Activated CD8-positive, alpha-beta T cell treated with anti-CD3 and anti-CD28 coated beads for 36 hours (primary cell): ENCODE data around the gene IL18RAP. TPM values are rescaled to one million over a fixed set of nuclear protein-coding genes. Genes with fewer than 3 reads are reported as not detected.

Experiments
- ATAC-seq: fragments of 200-7000 bp; cut with Tn5 transposase; one replicate; pipeline ENCODE4 v1.10.0; 2021; ENCODE audit warnings: mild to moderate bottlenecking, moderate library complexity
- CTCF ChIA-PET: fragments of 350-600 bp; sonication (Branson Sonifier 250); formaldehyde crosslinking; loops from one replicate; lab custom pipeline; 2021; ENCODE audit warnings: antibody characterized with exemption; lab: Charles Lee
- POLR2A ChIA-PET: fragments of 350-600 bp; sonication (Branson Sonifier 250); formaldehyde crosslinking; loops from one replicate; lab custom pipeline; 2021; ENCODE audit warnings: antibody characterized with exemption; lab: Charles Lee
- DNase-seq: peaks from one replicate; pipeline ENCODE4 v3.0.0-alpha.2; 2020
- H3K27ac Mint-ChIP-seq: one replicate; pipeline ENCODE4 v1.8.0; 2021; ENCODE audit warnings: mild to moderate bottlenecking, mixed read lengths
- H3K27me3 Mint-ChIP-seq: one replicate; pipeline ENCODE4 v1.8.0; 2021; ENCODE audit warnings: mixed read lengths
- H3K36me3 Mint-ChIP-seq: one replicate; pipeline ENCODE4 v1.8.0; 2021; ENCODE audit warnings: low read depth, mixed read lengths
- H3K4me1 Mint-ChIP-seq: one replicate; pipeline ENCODE4 v1.8.0; 2021; ENCODE audit warnings: low read depth, mixed read lengths
- H3K4me3 Mint-ChIP-seq: one replicate; pipeline ENCODE4 v1.8.0; 2021; ENCODE audit warnings: mild to moderate bottlenecking, moderate library complexity, mixed read lengths
- H3K9me3 Mint-ChIP-seq: one replicate; pipeline ENCODE4 v1.8.0; 2021; ENCODE audit warnings: mixed read lengths
- intact Hi-C: fragments of 100-400 bp; cut with micrococcal nuclease; formaldehyde crosslinking; loops from one replicate; pipeline ENCODE4 v1.10.0; 2022
- microRNA-seq: library from miRNA; unstranded; fragments of <30 nt; microRNA quantifications from one replicate; pipeline ENCODE4 v1.2.0, GENCODE V29; 2022; ENCODE audit warnings: borderline microRNAs expressed, borderline replicate concordance
- total RNA-seq, 2 experiments: library from RNA; stranded (reverse); gene quantifications; one replicate each; pipeline ENCODE4 v1.2.3, GENCODE V29; 2021
- TF ChIP-seq, protein P1 (sequence below): fragments of 200-600 bp; IDR thresholded peaks from one replicate; pipeline ENCODE4 v1.8.0; 2022; ENCODE audit warnings: antibody characterized with exemption, mild to moderate bottlenecking

IL18RAP gene
- total RNA-seq, 2 experiments from 2014 or later = 5.8 to 6.0 TPM

DNA sequence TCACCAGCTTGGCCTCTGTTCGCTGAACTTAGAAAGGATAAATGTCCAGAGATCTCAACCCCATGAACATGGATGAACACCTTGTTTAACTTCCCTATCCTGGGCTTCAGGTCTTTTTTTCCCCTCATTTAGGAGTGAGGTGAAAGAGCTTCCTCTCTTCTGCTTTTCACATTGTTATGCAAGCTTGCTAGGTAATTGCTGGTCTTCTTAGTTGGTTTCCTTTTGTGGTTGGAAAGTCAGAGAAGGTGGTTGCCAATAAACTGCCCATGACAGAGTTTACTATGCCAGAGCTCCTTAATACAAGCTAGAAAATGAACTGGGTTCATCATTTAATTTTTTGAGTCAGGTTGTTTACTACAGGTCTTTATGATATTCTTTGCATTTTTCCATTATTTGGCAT lies 66.7 kb downstream of the IL18RAP start:
- Mint-ChIP-seq H3K27me3 (peaks cover 15% of the 10 kb centered on the region), H3K9me3 (peaks cover 2% of the 10 kb centered on the region), H3K27ac (no peak overlapping the region), H3K4me1 (peaks cover 15% of the 10 kb centered on the region), H3K4me3 (no peak overlapping the region), H3K36me3 (no peaks in the 10 kb centered on the region)
- ATAC-seq (peak; percentile 30), DNase-seq (peak; percentile 11)
- CTCF ChIA-PET = interaction anchor here (6.2 kb wide), 1 partner anchor 17 kb away, joined by 38 read pairs; the partner anchor contains the start of gene SLC9A4
- POLR2A ChIA-PET = interaction anchor here (1.2 kb wide), 1 partner anchor 10 kb away, joined by 3 read pairs; no protein-coding TSS in a partner anchor
- TF ChIP-seq, protein P1, sequence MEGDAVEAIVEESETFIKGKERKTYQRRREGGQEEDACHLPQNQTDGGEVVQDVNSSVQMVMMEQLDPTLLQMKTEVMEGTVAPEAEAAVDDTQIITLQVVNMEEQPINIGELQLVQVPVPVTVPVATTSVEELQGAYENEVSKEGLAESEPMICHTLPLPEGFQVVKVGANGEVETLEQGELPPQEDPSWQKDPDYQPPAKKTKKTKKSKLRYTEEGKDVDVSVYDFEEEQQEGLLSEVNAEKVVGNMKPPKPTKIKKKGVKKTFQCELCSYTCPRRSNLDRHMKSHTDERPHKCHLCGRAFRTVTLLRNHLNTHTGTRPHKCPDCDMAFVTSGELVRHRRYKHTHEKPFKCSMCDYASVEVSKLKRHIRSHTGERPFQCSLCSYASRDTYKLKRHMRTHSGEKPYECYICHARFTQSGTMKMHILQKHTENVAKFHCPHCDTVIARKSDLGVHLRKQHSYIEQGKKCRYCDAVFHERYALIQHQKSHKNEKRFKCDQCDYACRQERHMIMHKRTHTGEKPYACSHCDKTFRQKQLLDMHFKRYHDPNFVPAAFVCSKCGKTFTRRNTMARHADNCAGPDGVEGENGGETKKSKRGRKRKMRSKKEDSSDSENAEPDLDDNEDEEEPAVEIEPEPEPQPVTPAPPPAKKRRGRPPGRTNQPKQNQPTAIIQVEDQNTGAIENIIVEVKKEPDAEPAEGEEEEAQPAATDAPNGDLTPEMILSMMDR = no peak
- intact Hi-C loops = no loop called here

DNA sequence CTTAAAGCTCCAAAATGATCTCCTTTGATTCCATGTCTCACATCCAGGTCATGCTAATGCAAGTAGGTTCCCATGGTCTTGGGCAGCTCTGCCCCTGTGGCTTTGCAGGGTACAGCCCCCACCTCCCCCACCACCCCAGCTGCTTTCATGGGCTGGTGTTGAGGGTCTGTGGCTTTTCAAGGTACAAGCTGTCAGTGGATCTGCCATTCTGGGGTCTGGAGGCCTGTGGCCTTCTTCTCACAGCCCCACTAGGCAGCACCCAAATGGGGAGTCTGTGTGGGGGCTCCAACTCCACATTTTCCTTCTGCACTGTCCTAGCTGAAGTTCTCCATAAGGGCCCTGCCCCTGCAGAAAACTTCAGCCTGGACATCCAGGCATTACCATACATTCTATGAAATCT lies 69.0 kb downstream of the IL18RAP start:
- ChIA-PET POLR2A (interaction anchor here (1.3 kb wide), 1 partner anchor 21 kb away, joined by 4 read pairs; no protein-coding TSS in a partner anchor), CTCF (interaction anchor here (1.0 to 6.2 kb wide), 2 partner anchors 8 to 20 kb away, joined by 3 to 38 read pairs; partner anchors contain the start of gene SLC9A4)
- H3K4me3 Mint-ChIP-seq = no peak overlapping the region
- ATAC-seq = no peak
- H3K4me1 Mint-ChIP-seq = peaks cover 15% of the 10 kb centered on the region
- no peak overlapping the region for H3K27ac Mint-ChIP-seq
- TF ChIP-seq, protein P1 = no peak
- peaks cover 16% of the 10 kb centered on the region for H3K27me3 Mint-ChIP-seq
- intact Hi-C loops = no loop called here
- H3K9me3 Mint-ChIP-seq = peaks cover 2% of the 10 kb centered on the region
- DNase-seq = no peak
- H3K36me3 Mint-ChIP-seq = no peaks in the 10 kb centered on the region

DNA sequence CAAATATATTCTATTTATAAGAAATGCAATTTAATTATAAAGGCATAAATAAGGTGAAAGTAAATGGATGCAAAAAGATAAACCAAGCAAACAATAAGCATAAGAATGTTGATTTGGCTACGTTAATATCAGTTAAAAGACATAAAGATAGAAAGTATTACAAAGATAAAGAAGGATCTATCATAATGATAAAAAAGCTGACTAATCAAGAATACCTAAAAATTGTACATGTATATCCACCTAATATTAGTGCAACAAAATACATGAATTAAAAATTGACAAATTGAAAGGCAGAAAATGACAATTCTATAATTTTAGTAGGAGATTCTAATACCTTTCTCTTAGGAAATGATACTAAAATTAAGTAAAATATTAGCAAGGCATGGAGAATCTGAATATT lies 71.6 kb downstream of the IL18RAP start:
- no peak for ATAC-seq
- intact Hi-C loops = no loop called here
- Mint-ChIP-seq H3K27me3 (peaks cover 9% of the 10 kb centered on the region), H3K4me3 (no peak overlapping the region), H3K36me3 (no peaks in the 10 kb centered on the region), H3K4me1 (peaks cover 6% of the 10 kb centered on the region), H3K9me3 (peaks cover 2% of the 10 kb centered on the region), H3K27ac (no peak overlapping the region)
- POLR2A ChIA-PET = no interaction called here
- no peak for DNase-seq
- CTCF ChIA-PET = no interaction called here
- TF ChIP-seq, protein P1 = no peak

DNA sequence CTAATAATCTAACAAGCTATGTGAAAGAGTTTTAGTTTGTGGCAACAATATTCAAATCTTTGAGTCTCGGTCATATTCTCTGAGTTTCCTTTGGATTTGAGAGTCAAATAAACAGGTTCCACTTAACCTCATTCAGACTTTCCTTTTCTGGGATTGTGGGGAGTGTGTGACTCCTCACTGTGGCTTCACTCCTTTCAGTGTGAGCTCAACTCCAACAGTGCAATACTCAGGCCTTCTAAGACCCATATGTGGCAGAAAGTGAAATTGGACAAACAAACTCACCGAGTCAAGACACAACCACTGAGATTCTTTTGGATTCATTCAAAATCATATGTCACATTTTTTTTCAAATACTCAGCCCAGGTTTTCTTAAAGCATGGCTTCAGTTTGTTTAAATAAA lies 75.5 kb downstream of the IL18RAP start:
- Mint-ChIP-seq H3K27ac (no peak overlapping the region), H3K4me1 (no peaks in the 10 kb centered on the region), H3K36me3 (no peaks in the 10 kb centered on the region), H3K4me3 (no peak overlapping the region), H3K27me3 (peaks cover 7% of the 10 kb centered on the region), H3K9me3 (no peaks in the 10 kb centered on the region)
- ChIA-PET POLR2A (no interaction called here), CTCF (interaction anchor here (1.0 kb wide), 1 partner anchor 11 kb away, joined by 3 read pairs; no protein-coding TSS in a partner anchor)
- intact Hi-C loops = no loop called here
- ATAC-seq (no peak), DNase-seq (no peak)
- TF ChIP-seq, protein P1 = no peak

DNA sequence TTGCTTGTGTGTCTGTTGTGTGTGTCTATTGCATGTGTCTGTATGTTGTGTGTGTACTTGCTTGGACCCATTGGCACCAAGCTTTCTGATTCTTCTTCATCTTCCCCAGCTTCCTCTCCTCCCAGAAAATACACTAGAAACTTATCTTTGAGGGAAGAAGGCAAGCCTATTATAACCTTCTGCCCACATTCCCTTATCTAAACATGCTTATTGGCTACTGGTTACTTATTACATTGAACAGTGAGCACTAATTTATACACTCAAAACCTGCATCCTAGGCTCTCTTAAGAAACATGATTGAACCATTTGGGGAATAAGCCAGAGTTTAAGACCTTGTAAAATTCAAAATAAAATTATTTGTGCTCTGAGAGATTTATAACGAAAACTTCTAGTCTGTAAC lies 76.6 kb downstream of the IL18RAP start:
- intact Hi-C loops = no loop called here
- ATAC-seq (no peak), DNase-seq (no peak)
- POLR2A ChIA-PET = interaction anchor here (0.7 to 1.0 kb wide), 2 partner anchors 11 to 12 kb away, joined by 3 read pairs; no protein-coding TSS in a partner anchor
- Mint-ChIP-seq H3K27me3 (peaks cover 10% of the 10 kb centered on the region), H3K4me1 (no peaks in the 10 kb centered on the region), H3K36me3 (no peaks in the 10 kb centered on the region), H3K4me3 (no peak overlapping the region), H3K27ac (no peak overlapping the region), H3K9me3 (no peaks in the 10 kb centered on the region)
- CTCF ChIA-PET = interaction anchor here (0.7 to 1.7 kb wide), 4 partner anchors 26 to 1041 kb away, joined by 3 to 4 read pairs (median 4); partner anchors contain the start of gene SLC9A4
- TF ChIP-seq, protein P1 = no peak

Small RNA genes lying within 50 kb of the gene (microRNA-seq; reads per million reads assigned to microRNA genes)
- gene MIR4772 = 19.4 reads per million, percentile 45 among the genes with 10 or more reads in this experiment

Other genes with a start within 250 kb of the IL18RAP start
- not detected for gene IL1RL2, start 236.1 kb upstream of the IL18RAP start, total RNA-seq
- under 1 TPM; 0.09 to 0.20 TPM for gene IL1RL1, start 111.6 kb upstream of the IL18RAP start, total RNA-seq
- gene IL18R1, start 67.4 kb upstream of the IL18RAP start, total RNA-seq = 10 to 100 TPM; 15.0 to 15.8 TPM
- under 1 TPM in 1 of 2 experiments, not detected in 1; 0.07 TPM for gene SLC9A4, start 50.1 kb downstream of the IL18RAP start, total RNA-seq
- gene SLC9A2, start 196.4 kb downstream of the IL18RAP start, total RNA-seq = under 1 TPM; 0.05 to 0.18 TPM